K562 (cell line): ENCODE data around the gene CCR7. TPM values are rescaled to one million over a fixed set of nuclear protein-coding genes. Genes with fewer than 3 reads are reported as not detected.
A peak's percentile ranks its signal among the peaks of the same experiment; 100 is the strongest.

Experiments used
- CREM ChIP-seq: IDR thresholded peaks from 2 replicates; pipeline ENCODE4 v1.6.1; 2014; ENCODE audit warnings: antibody characterized with exemption, low read depth
- ESRRA ChIP-seq: fragments of 450-650 bp; IDR thresholded peaks from 2 replicates; pipeline ENCODE4 v1.6.1; 2014; ENCODE audit warnings: low read depth, mild to moderate bottlenecking, moderate library complexity, borderline replicate concordance
- EZH2 ChIP-seq: IDR thresholded peaks from 2 replicates; pipeline ENCODE4 v1.6.1; 2012; ENCODE audit warnings: low read depth, mild to moderate bottlenecking, inconsistent platforms, low read length, borderline replicate concordance
- FOXK2 ChIP-seq, 2 experiments: fragments of 450-650 bp; IDR thresholded peaks in 1 of 2; conservative IDR thresholded peaks in 1 of 2; 2 replicates each; pipeline ENCODE4 v1.6.1; 2016; ENCODE audit warnings: low read depth in 2 of 2, mild to moderate bottlenecking in 1 of 2
- HDAC2 ChIP-seq: fragments of 450-650 bp; IDR thresholded peaks from 2 replicates; pipeline ENCODE4 v1.6.1; 2016; ENCODE audit warnings: mild to moderate bottlenecking
- ID3 ChIP-seq, 2 experiments: fragments of 250-450 bp in 1 of 2; fragments of 450-650 bp in 1 of 2; sonication (Bioruptor Pico) in 1 of 2; IDR thresholded peaks; 2 replicates each; pipeline versions ENCODE4 v1.6.1 to v1.8.0; 2016 to 2021; ENCODE audit warnings: mild to moderate bottlenecking in 2 of 2, moderate library complexity in 2 of 2, missing compliant biosample characterization in 1 of 2, missing genetic modification characterization in 1 of 2
- KDM1A ChIP-seq, 2 experiments: fragments of 450-650 bp; IDR thresholded peaks; 2 replicates each; pipeline ENCODE4 v1.6.1; 2016; ENCODE audit warnings: mild to moderate bottlenecking in 2 of 2
- KLF10 ChIP-seq: fragments of 250-450 bp; sonication (Bioruptor Pico); IDR thresholded peaks from 2 replicates; pipeline ENCODE4 v1.6.1; 2021; ENCODE audit warnings: matching md5 sums
- NFIC ChIP-seq: fragments of 450-650 bp; IDR thresholded peaks from 2 replicates; pipeline ENCODE4 v1.6.1; 2017; ENCODE audit warnings: mild to moderate bottlenecking, inconsistent platforms
- NR2F6 ChIP-seq: fragments of 450-650 bp; formaldehyde crosslinking; IDR thresholded peaks from 2 replicates; pipeline ENCODE4 v1.4.0; 2020; ENCODE audit warnings: mild to moderate bottlenecking
- NRF1 ChIP-seq, 2 experiments: fragments of 450-650 bp; IDR thresholded peaks in 1 of 2; conservative IDR thresholded peaks in 1 of 2; 2 replicates each; pipeline ENCODE4 v1.6.1; 2014; ENCODE audit warnings: mild to moderate bottlenecking in 2 of 2
- POLR2AphosphoS5 ChIP-seq: IDR thresholded peaks from 2 replicates; pipeline ENCODE4 v1.6.1; 2011; ENCODE audit warnings: mild to moderate bottlenecking, low read depth, low read length, moderate library complexity; ENCODE audit not compliant: control insufficient read depth, insufficient read depth
- RNF2 ChIP-seq: sonication (generic); IDR thresholded peaks from 2 replicates; pipeline ENCODE4 v1.6.1; 2016
- TAL1 ChIP-seq: fragments of 450-650 bp; IDR thresholded peaks from 2 replicates; pipeline ENCODE4 v1.6.1; 2016; ENCODE audit warnings: mild to moderate bottlenecking
- TSC22D4 ChIP-seq: fragments of 450-650 bp; IDR thresholded peaks from 2 replicates; pipeline ENCODE4 v1.6.1; 2016; ENCODE audit warnings: missing genetic modification characterization, missing biosample characterization, control low read depth
- ZBED1 ChIP-seq: IDR thresholded peaks from 2 replicates; pipeline ENCODE4 v1.6.1; 2014
- ZNF699 ChIP-seq: fragments of 250-450 bp; sonication (Bioruptor Pico); IDR thresholded peaks from 2 replicates; pipeline ENCODE4 v1.8.0; 2021; ENCODE audit warnings: mild to moderate bottlenecking, moderate library complexity; ENCODE audit not compliant: insufficient replicate concordance
- polyA plus RNA-seq, 8 experiments: library from polyadenylated mRNA; depleted of rRNA in 4 of 8; stranded (reverse) in 5 of 8; unstranded in 3 of 8; fragments of >200 nt; fragmentation: Nextera tagmentation in 2 of 8; fragmentation: Illumina TruSeq in 1 of 8; extraction: Ambion mirVana in 2 of 8; extraction: Trizol in 1 of 8; gene quantifications; 2 replicates each; pipeline versions ENCODE4 v1.2.1 to v1.2.3, GENCODE V29; 2011 to 2014; ENCODE audit warnings: inconsistent platforms in 1 of 8, missing spikeins in 1 of 8
- total RNA-seq, 7 experiments: library from RNA; depleted of rRNA in 6 of 7; stranded (reverse); fragments of >200 nt in 6 of 7; fragmentation: Illumina TruSeq in 2 of 7; extraction: Trizol in 2 of 7; gene quantifications; 2 replicates each; pipeline versions ENCODE4 v1.2.1 to v1.2.3, GENCODE V29; 2011 to 2021; ENCODE audit warnings: low replicate concordance in 1 of 7
- TF ChIP-seq, protein P1 (sequence below): conservative IDR thresholded peaks from 2 replicates; pipeline ENCODE4 v1.6.1; 2011; ENCODE audit warnings: low read depth, mild to moderate bottlenecking, low read length; ENCODE audit not compliant: control insufficient read depth
- TF ChIP-seq, protein P2 (sequence below), 2 experiments: fragments of 450-650 bp; IDR thresholded peaks; 2 replicates each; pipeline ENCODE4 v1.6.1; 2016; ENCODE audit warnings: mild to moderate bottlenecking in 2 of 2, borderline replicate concordance in 1 of 2, low read depth in 1 of 2, moderate library complexity in 1 of 2

CCR7 gene
- total and polyA plus RNA-seq, 9 of the 15 experiments (the other 6 are each of a cell fraction or from before 2014, with no cell fraction given) = 0.14 to 1.4 (median 0.56) TPM

DNA sequence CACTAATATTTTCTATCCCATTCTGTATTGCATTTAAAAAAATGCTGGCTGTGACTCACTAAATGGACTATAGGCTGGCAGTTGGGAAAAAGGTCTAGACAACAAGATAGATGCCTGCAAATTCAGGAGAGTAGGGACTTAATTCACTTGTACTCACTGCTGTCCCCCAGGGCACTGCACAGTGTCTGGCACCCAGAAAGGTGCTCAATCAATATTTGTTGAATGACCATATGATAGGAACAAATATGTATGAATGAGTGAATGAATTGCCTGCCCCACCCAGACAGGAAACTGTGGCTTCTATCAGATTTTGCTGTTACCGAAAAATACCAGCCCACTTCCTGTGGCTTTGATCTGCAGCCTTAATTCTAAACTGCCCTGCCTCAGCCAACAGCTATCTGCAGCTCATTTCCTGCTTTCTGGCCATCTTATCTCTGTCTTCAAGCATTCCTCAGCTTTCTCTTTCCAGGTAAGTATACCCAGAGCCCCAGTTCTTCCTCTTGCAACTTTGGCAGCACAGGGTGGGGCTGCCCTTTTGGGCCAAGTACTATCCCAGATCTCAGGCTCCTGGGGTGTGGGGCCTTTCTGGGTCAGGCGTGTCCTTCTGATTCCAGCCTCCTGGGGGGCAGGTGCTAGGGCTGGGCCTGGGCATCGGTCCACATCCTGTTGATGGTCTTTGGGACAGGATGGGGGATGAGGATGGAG, 48.5 kb downstream of the CCR7 start (continued):
- TF ChIP-seq NFIC (peak; percentile 59), HDAC2 (peak; percentile 16; the same call in 1 of the 2 replicates), NRF1 (conservative IDR thresholded peaks at IDR 0.05 in 1 of 2, IDR thresholded peaks at IDR 0.05 in 1 of 2) (0 out of 4 replicates have a peak, but pooled peaks of 1 of the 2 experiments have one; percentile 12), KDM1A (IDR thresholded peaks at IDR 0.05) (peak; percentile 82), KLF10 (no peak), EZH2 (no peak), ESRRA (peak; percentile 17; the same call in 1 of the 2 replicates), ZBED1 (no peak), FOXK2 (conservative IDR thresholded peaks at IDR 0.05 in 1 of 2, IDR thresholded peaks at IDR 0.05 in 1 of 2; ENCODE audit: low read depth in 2 of 2) (no peak), POLR2AphosphoS5 (peak; percentile 69), TAL1 (peak; percentile 73), TSC22D4 (tag) (no peak), ZNF699 (no peak), NR2F6 (no peak), CREM (peak; percentile 60), RNF2 (peak; percentile 96), ID3 (CRISPR knock-in tag; IDR thresholded peaks at IDR 0.05) (no peak), ID3 (tag; IDR thresholded peaks at IDR 0.05) (peak; percentile 69; the same call in 1 of the 2 replicates)
- TF ChIP-seq, protein P1, sequence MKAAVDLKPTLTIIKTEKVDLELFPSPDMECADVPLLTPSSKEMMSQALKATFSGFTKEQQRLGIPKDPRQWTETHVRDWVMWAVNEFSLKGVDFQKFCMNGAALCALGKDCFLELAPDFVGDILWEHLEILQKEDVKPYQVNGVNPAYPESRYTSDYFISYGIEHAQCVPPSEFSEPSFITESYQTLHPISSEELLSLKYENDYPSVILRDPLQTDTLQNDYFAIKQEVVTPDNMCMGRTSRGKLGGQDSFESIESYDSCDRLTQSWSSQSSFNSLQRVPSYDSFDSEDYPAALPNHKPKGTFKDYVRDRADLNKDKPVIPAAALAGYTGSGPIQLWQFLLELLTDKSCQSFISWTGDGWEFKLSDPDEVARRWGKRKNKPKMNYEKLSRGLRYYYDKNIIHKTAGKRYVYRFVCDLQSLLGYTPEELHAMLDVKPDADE = peak; percentile 97
- TF ChIP-seq, protein P2, sequence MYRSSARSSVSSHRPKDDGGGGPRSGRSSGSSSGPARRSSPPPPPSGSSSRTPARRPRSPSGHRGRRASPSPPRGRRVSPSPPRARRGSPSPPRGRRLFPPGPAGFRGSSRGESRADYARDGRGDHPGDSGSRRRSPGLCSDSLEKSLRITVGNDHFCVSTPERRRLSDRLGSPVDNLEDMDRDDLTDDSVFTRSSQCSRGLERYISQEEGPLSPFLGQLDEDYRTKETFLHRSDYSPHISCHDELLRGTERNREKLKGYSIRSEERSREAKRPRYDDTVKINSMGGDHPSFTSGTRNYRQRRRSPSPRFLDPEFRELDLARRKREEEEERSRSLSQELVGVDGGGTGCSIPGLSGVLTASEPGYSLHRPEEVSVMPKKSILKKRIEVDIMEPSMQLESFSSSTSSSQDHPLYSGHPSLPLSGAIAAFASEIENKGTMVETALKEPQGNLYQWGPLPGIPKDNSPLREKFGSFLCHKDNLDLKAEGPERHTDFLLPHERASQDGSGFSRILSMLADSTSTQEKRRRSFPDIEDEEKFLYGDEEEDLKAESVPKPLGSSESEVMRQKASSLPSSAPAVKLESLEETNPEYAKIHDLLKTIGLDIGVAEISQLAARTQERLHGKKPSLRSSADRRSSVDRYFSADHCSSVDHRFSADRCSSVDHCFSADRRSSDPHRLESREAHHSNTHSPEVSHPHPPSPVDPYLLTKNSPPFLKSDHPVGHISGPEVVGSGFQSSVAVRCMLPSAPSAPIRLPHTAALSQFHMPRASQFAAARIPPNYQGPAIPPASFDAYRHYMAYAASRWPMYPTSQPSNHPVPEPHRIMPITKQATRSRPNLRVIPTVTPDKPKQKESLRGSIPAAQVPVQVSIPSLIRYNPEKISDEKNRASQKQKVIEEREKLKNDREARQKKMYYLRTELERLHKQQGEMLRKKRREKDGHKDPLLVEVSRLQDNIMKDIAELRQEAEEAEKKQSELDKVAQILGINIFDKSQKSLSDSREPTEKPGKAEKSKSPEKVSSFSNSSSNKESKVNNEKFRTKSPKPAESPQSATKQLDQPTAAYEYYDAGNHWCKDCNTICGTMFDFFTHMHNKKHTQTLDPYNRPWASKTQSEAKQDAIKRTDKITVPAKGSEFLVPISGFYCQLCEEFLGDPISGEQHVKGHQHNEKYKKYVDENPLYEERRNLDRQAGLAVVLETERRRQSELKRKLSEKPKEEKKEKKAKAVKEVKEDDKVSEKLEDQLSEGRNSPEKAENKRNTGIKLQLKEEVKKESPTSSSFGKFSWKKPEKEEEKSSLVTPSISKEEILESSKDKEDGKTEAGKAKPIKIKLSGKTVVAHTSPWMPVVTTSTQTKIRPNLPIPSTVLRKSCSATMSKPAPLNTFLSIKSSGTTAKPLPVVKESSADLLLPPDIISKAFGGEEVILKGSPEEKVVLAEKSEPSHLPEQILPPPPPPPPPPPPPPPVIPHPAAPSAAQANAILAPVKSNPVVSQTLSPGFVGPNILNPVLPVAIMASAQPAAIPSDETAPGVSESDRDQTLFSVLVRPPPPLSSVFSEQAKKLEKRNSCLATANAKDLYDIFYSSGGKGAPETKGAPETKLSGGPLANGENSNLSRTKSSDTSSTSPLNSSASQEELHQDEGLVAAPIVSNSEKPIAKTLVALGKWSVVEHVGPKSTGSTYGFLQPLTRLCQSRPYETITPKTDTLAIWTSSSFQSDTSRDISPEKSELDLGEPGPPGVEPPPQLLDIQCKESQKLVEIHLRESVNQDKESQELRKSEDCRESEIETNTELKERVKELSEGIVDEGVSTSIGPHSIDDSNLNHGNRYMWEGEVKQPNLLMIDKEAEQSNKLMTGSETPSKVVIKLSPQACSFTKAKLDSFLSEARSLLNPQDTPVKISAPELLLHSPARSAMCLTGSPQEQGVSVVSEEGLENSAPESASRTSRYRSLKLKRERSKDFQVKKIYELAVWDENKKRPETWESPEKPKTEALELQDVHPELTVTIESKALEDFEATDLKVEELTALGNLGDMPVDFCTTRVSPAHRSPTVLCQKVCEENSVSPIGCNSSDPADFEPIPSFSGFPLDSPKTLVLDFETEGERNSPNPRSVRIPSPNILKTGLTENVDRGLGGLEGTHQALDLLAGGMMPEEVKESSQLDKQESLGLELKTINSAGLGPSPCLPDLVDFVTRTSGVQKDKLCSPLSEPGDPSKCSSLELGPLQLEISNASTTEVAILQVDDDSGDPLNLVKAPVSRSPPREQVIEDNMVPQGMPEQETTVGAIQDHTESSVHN (IDR thresholded peaks at IDR 0.05; ENCODE audit: borderline replicate concordance in 1 of 2, low read depth in 1 of 2) = no peak
